ENCODE measurements around the gene HIVEP3.
A peak's percentile ranks its signal among the peaks of the same experiment; 100 is the strongest.
"Not testable (repeated sequence)": the region's sequence is repeated elsewhere in the genome, so short reads cannot be mapped to it uniquely, and the experiment has no call there.

Gene HIVEP3

GRCh38 chr1:41558761-41559171, 360.0 kb downstream of the HIVEP3 start:
- DNase-seq (ENCODE audit: low read depth) = no peak

- no peak for DNase-seq (ENCODE audit: low read depth)
These were observed 360.8 kb downstream of the HIVEP3 start for GRCh38 chr1:41557751-41558455.

- not testable (repeated sequence) for DNase-seq (ENCODE audit: low read depth)
These were observed 364.0 kb downstream of the HIVEP3 start for GRCh38 chr1:41554746-41555145.

- no peak for DNase-seq (ENCODE audit: low read depth)
These were observed 370.8 kb downstream of the HIVEP3 start for GRCh38 chr1:41547781-41548560.

GRCh38 chr1:41547336-41547735, 371.4 kb downstream of the HIVEP3 start:
- no peak for DNase-seq (ENCODE audit: low read depth)

- no peak for DNase-seq (ENCODE audit: low read depth)
These were observed 371.9 kb downstream of the HIVEP3 start for GRCh38 chr1:41546833-41547135.

- DNase-seq (ENCODE audit: low read depth) = peak; percentile 57
These were observed 372.5 kb downstream of the HIVEP3 start for GRCh38 chr1:41545996-41546832.

- no peak for DNase-seq (ENCODE audit: low read depth)
These were observed 376.4 kb downstream of the HIVEP3 start for GRCh38 chr1:41542196-41542930.

- no peak for DNase-seq (ENCODE audit: low read depth)
These were observed 377.1 kb downstream of the HIVEP3 start for GRCh38 chr1:41541592-41541952.

GRCh38 chr1:41540886-41541591, 377.7 kb downstream of the HIVEP3 start:
- DNase-seq (ENCODE audit: low read depth) = no peak

- DNase-seq (ENCODE audit: low read depth) = no peak
These were observed 378.7 kb downstream of the HIVEP3 start for GRCh38 chr1:41539999-41540398.

GRCh38 chr1:41539418-41539805, 379.3 kb downstream of the HIVEP3 start:
- DNase-seq (ENCODE audit: low read depth) = no peak

- no peak for DNase-seq (ENCODE audit: low read depth)
These were observed 379.8 kb downstream of the HIVEP3 start for GRCh38 chr1:41538741-41539417.

- DNase-seq (ENCODE audit: low read depth) = peak; percentile 56
These were observed 380.9 kb downstream of the HIVEP3 start for GRCh38 chr1:41537788-41538351.

GRCh38 chr1:41537251-41537650, 381.5 kb downstream of the HIVEP3 start:
- DNase-seq (ENCODE audit: low read depth) = no peak

GRCh38 chr1:41536361-41536802, 382.3 kb downstream of the HIVEP3 start:
- DNase-seq (ENCODE audit: low read depth) = no peak

- DNase-seq (ENCODE audit: low read depth) = no peak
These were observed 383.0 kb downstream of the HIVEP3 start for GRCh38 chr1:41535716-41536115.

- no peak for DNase-seq (ENCODE audit: low read depth)
These were observed 383.4 kb downstream of the HIVEP3 start for GRCh38 chr1:41535276-41535675.

GRCh38 chr1:41534181-41535076, 384.3 kb downstream of the HIVEP3 start:
- no peak for DNase-seq (ENCODE audit: low read depth)

- DNase-seq (ENCODE audit: low read depth) = no peak
These were observed 385.0 kb downstream of the HIVEP3 start for GRCh38 chr1:41533731-41534080.
